NT2/D1 (cell line): Measurements from ENCODE around the gene IGSF8.

Experiments used
- DNase-seq: peaks from one replicate; pipeline ENCODE4 v3.0.0-alpha.2; 2011; ENCODE audit warnings: low read depth, low spot score
- H3K27me3 ChIP-seq: 2 replicates; pipeline ENCODE4 v1.6.0; 2011; ENCODE audit warnings: mild to moderate bottlenecking; ENCODE audit not compliant: insufficient read length, insufficient read depth
- H3K36me3 ChIP-seq: 2 replicates; pipeline ENCODE4 v1.6.1; 2011; ENCODE audit warnings: mild to moderate bottlenecking, low read length, mixed read lengths; ENCODE audit not compliant: insufficient read depth, insufficient read length
- H3K4me1 ChIP-seq: 2 replicates; pipeline ENCODE4 v1.5.1; 2011; ENCODE audit not compliant: insufficient read depth, insufficient read length
- H3K4me3 ChIP-seq: 2 replicates; pipeline ENCODE4 v1.5.1; 2011; ENCODE audit warnings: low read depth; ENCODE audit not compliant: insufficient read length
- H3K9ac ChIP-seq: 2 replicates; pipeline ENCODE4 v1.6.0; 2011; ENCODE audit warnings: low read depth; ENCODE audit not compliant: insufficient read length
- H3K9me3 ChIP-seq: 2 replicates; pipeline ENCODE4 v1.5.1; 2011; ENCODE audit warnings: mild to moderate bottlenecking, low read length; ENCODE audit not compliant: insufficient read depth
- SUZ12 ChIP-seq: IDR thresholded peaks from 2 replicates; pipeline ENCODE4 v1.6.1; 2011; ENCODE audit not compliant: insufficient read length, insufficient read depth; ENCODE audit errors: extremely low read depth
- YY1 ChIP-seq: IDR thresholded peaks from 2 replicates; pipeline ENCODE4 v1.6.1; 2011; ENCODE audit not compliant: insufficient read length, insufficient read depth
- ZNF274 ChIP-seq: IDR thresholded peaks from 2 replicates; pipeline ENCODE4 v1.6.1; 2011; ENCODE audit warnings: mild to moderate bottlenecking, low read depth, low read length

The IGSF8 gene

DNA sequence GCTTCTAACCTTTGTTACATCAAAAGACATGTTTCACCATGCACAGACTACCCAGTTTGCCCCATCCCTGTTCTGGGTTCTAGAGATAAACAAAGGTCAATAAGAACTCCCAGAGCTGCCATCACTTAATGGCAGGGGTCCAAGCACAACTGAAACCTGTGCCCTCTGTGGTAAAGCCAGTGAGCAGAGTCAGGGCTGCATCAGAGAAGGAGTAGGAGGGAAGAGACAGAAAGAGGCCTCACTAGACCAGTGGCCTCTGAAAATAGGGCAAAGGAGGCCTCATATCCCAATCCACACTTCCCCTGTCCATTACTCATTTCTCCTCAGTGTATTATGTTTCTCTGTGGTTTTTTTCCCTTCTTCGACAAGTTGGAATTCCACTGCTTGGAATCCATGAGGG, 27.3 kb upstream of the IGSF8 start:
- no peak overlapping the region for H3K9ac ChIP-seq
- DNase-seq, result no peak
- H3K4me1 ChIP-seq, result no peaks in the 10 kb centered on the region
- no peaks in the 10 kb centered on the region for H3K27me3 ChIP-seq
- TF ChIP-seq YY1 (no peak), ZNF274 (no peak), SUZ12 (no peak)
- H3K36me3 ChIP-seq, result peaks cover 98% of the 10 kb centered on the region
- H3K4me3 ChIP-seq, result no peak overlapping the region
- no peaks in the 10 kb centered on the region for H3K9me3 ChIP-seq

- TF ChIP-seq YY1, result no peak
- no peak for TF ChIP-seq SUZ12
- no peak for TF ChIP-seq ZNF274
- H3K4me3 ChIP-seq, result no peak overlapping the region
- H3K9ac ChIP-seq, result no peak overlapping the region
- H3K4me1 ChIP-seq, result no peaks in the 10 kb centered on the region
- H3K27me3 ChIP-seq, result no peaks in the 10 kb centered on the region
- H3K9me3 ChIP-seq, result no peaks in the 10 kb centered on the region
- no peak for DNase-seq
- H3K36me3 ChIP-seq, result peaks cover 96% of the 10 kb centered on the region
These were observed 26.5 kb upstream of the IGSF8 start for GRCh38 chr1:160124705-160125478.

DNA sequence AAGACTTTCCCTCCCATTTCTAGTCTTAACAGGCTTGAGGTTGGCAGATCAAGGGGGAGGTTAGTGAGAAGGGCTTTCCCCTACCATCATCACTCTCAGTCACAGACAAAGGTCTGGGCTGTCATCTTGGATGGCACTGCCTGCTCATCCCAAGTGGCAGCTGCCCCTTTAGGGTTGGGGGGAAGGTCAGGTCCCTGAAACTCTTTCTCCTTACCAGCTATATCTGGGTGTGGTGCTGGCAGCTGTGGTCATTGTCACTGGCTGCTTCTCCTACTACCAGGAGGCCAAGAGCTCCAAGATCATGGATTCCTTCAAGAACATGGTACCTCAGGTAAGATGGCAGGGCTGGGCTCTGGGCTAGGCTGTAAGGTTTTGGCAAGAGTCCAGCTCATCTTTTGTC, 25.3 kb upstream of the IGSF8 start:
- H3K9me3 ChIP-seq, result no peaks in the 10 kb centered on the region
- H3K4me1 ChIP-seq, result no peaks in the 10 kb centered on the region
- no peak overlapping the region for H3K4me3 ChIP-seq
- H3K27me3 ChIP-seq, result no peaks in the 10 kb centered on the region
- peaks cover 86% of the 10 kb centered on the region for H3K36me3 ChIP-seq
- DNase-seq, result no peak
- H3K9ac ChIP-seq, result no peak overlapping the region
- TF ChIP-seq ZNF274, result no peak
- TF ChIP-seq SUZ12, result no peak
- TF ChIP-seq YY1, result no peak

GRCh38 chr1:160122978-160123495, 24.6 kb upstream of the IGSF8 start:
- H3K4me1 ChIP-seq, result no peaks in the 10 kb centered on the region
- H3K9me3 ChIP-seq, result no peaks in the 10 kb centered on the region
- no peak for DNase-seq
- no peak overlapping the region for H3K4me3 ChIP-seq
- no peaks in the 10 kb centered on the region for H3K27me3 ChIP-seq
- TF ChIP-seq ZNF274 (no peak), SUZ12 (no peak), YY1 (no peak)
- no peak overlapping the region for H3K9ac ChIP-seq
- peaks cover 85% of the 10 kb centered on the region for H3K36me3 ChIP-seq

DNA sequence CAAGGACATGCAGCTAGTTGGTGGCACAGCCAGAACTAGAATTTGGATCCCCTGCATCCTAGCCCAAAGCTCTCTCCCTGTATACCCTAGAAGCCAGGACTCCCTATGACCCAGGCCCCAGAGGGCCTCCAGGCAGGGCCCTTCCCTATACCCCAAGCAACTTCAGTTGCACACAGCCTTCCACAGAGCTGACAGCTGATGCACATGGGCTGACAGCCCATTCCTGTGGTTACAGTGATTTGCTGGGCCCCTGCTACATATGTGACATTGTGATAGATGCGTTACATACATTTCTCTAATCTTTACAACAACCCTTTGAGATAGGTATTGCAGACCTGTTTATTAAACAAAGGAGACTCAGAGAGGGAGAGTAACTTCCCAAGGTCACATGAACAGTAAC, 23.0 kb upstream of the IGSF8 start:
- no peak overlapping the region for H3K4me3 ChIP-seq
- no peak overlapping the region for H3K9ac ChIP-seq
- no peaks in the 10 kb centered on the region for H3K9me3 ChIP-seq
- TF ChIP-seq YY1 (no peak), SUZ12 (no peak), ZNF274 (no peak)
- H3K27me3 ChIP-seq, result no peaks in the 10 kb centered on the region
- H3K36me3 ChIP-seq, result peaks cover 69% of the 10 kb centered on the region
- no peak for DNase-seq
- H3K4me1 ChIP-seq, result peaks cover 11% of the 10 kb centered on the region

DNA sequence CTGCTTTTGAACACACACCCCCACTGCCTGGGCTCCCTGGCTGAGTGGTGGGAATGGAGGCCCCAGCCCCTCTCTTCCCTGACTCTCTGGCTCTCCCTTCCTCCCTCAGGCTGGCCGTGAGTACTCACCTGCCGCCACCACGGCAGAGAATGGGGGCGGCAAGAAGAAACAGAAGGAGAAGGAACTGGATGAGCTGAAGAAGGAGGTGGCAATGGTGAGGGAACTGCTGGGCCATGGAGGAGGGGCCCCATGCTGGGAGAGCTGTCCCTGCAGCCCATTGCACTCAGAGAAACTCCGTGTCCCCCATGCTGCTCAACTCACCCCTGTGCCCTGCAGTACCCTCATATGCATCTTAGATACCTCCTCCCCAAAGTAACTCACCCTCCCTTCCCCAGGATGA, 22.4 kb upstream of the IGSF8 start:
- no peak overlapping the region for H3K9ac ChIP-seq
- H3K4me1 ChIP-seq, result peaks cover 11% of the 10 kb centered on the region
- no peak overlapping the region for H3K4me3 ChIP-seq
- no peak for DNase-seq
- no peaks in the 10 kb centered on the region for H3K27me3 ChIP-seq
- no peaks in the 10 kb centered on the region for H3K9me3 ChIP-seq
- TF ChIP-seq YY1, result no peak
- TF ChIP-seq ZNF274, result no peak
- TF ChIP-seq SUZ12, result no peak
- H3K36me3 ChIP-seq, result peaks cover 63% of the 10 kb centered on the region

DNA sequence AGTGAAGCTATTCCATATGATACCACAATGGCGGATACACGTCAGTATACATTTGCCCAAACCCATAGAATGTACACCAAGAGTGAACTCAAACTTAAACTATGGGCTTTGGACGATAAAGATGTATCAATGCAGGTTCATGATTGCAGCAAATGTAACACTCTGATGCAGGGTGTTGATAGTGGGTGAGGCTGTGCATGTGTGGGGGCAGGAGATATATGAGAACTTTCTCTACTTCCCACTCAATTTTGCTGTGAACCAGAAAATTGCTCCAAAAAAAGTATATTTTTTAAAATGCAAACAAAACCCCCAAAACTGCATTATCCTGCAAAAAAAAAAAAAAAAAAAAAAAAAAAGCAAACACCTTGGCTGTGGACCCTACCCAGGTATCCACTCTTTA, 20.5 kb upstream of the IGSF8 start:
- H3K9ac ChIP-seq, result no peak overlapping the region
- TF ChIP-seq SUZ12 (no peak), YY1 (no peak), ZNF274 (no peak)
- H3K27me3 ChIP-seq, result no peaks in the 10 kb centered on the region
- DNase-seq, result no peak
- H3K4me1 ChIP-seq, result peaks cover 25% of the 10 kb centered on the region
- H3K36me3 ChIP-seq, result peaks cover 44% of the 10 kb centered on the region
- no peak overlapping the region for H3K4me3 ChIP-seq
- no peaks in the 10 kb centered on the region for H3K9me3 ChIP-seq
